Anterior cingulate cortex (tissue), 58 donors: ENCODE results near the gene PTGIR.

Experiments
- DNase-seq, 58 donors: peaks; one replicate each; lab custom pipeline; 2025; lab: John Stamatoyannopoulos, UW

PTGIR gene, protein sequence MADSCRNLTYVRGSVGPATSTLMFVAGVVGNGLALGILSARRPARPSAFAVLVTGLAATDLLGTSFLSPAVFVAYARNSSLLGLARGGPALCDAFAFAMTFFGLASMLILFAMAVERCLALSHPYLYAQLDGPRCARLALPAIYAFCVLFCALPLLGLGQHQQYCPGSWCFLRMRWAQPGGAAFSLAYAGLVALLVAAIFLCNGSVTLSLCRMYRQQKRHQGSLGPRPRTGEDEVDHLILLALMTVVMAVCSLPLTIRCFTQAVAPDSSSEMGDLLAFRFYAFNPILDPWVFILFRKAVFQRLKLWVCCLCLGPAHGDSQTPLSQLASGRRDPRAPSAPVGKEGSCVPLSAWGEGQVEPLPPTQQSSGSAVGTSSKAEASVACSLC

DNA sequence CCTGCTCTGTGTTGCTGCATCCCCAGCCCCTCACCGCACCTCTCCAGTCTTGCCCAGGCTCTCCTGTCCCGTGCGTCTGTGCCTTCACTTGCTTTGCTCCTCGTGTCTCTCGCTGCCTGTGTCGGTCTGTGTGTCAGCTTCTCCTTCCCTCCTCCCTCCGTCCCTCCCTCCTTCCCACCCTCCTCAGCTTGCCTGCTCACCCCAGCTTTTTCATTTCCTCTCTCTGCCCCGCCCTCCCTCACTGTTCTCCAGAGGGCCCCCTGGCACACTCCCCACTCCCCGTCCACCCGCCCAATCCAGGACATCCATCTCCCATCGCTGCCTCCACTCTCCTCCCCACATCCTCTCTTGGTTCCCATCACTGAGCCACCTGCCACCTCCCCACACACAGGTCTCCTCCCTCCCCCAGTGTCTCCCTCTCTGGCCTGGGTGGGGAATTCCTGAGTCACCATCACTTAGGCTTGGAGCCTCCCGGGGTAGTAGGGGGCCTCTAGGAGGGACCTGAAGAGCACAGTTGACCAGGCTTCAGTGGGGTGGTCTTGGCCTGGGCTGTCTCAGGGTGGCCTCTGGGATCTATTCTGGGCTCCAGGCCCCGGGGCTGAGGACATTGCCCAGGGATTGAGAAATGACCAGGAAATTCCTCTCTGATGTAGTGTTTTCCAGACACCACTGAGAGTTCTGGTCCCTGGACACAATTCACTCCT lies at the start of gene PTGIR:
Gene PTGIR, minus strand, starts transcription at position 132 of the 704 bp plus-strand sequence. CDS start 864 bp downstream, outside the sequence.
- no peak for DNase-seq

DNA sequence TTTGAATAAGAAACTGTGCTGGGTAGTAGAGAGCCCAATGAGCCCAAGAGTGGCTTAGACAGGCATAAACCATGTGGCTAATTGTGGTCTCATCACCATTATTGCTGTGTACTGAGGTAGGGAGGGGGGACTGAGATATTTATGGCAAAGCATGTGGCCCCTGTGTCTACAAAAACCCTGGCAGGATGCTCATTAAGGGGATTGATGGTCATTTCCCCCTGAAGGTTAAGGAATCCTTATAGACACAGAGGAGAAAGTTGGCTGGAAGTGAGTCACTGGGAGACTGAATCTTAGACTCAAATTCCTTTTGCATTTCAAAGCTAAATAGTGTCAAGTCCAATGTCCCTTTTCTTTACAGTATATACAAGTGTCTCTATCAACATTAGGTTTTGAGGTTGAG lies 45.9 kb upstream of the PTGIR start:
- DNase-seq, result no peak

DNA sequence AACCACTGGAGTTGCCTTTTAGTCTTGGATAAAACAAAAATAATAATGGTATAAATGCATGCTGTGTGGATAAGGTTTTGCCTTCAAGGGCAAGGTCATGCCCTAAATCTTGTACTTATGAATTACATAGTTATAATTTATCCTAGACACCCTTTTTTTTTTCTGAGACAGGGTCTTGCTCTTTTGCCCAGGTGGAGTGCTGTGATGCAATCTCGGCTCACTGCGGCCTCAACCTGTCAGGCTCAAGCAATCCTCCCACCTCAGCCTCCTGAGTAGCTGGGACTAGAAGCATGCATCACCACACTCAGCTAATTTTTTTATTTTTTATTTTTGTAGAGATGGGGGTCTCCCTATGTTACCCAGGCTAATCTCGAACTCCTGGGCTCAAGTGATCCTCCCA lies 43.8 kb upstream of the PTGIR start:
- DNase-seq, result no peak

DNA sequence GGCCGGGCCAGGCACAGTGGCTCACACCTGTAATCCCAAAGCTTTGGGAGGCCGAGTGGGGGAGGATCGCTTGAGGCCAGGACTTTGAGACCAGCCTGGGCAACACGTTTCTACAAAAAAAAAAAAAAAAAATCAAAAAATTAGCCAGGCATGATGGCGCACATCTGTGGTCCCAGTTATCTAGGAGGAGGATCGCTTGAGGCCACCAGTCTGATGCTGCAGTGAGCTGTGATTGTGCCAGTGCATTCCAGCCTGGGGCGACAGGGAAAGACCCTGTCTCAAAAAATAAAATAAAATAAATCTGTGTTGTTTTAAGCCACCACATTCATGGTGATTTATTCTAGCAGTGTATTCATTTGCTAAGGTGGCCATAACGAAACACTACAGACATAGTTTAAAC lies 40.2 kb upstream of the PTGIR start:
- DNase-seq, result no peak

DNA sequence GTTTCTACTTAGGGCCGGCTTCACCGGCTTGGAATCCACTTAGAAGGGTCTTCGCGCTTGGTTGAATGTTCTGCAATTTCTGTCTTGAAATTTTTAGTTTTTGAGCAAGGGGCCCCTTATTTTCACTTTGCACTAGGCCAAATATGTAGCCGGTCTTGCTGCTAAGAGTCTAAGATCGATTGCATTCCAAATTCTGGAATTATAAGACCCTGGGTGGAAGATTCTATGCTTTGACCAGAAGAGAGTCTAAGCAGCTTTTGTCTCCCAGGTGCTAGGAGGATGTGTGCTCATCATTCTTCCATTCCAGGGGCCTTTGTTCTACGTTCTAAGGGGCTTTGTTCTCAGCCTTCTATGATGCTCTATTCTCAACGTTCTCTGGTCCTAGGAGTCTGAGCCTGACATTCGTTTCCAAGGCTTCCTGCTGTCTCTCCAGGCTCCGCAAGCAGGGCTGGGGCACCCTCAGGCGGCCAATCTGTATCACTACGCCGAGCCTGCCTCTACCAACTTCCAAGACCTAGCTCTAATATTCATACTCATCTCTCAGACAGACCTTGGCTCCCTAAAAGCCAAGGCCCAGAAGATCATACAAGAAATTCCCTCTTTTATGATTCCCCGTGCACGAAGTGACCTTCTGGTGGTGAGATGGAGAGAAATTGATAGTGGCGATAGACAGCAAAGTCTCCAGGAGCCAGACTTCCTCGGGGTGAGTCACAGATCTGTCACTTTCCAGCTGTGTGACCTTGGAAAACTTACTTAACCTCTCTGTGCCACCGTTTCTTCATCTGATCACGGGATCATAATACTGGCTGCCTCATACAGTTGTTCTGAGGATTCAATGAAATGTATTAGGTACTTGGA lies 37.1 kb upstream of the PTGIR start:
- DNase-seq, result peak in 57 of 58 donors; percentile 17 to 95 (median 84)

DNA sequence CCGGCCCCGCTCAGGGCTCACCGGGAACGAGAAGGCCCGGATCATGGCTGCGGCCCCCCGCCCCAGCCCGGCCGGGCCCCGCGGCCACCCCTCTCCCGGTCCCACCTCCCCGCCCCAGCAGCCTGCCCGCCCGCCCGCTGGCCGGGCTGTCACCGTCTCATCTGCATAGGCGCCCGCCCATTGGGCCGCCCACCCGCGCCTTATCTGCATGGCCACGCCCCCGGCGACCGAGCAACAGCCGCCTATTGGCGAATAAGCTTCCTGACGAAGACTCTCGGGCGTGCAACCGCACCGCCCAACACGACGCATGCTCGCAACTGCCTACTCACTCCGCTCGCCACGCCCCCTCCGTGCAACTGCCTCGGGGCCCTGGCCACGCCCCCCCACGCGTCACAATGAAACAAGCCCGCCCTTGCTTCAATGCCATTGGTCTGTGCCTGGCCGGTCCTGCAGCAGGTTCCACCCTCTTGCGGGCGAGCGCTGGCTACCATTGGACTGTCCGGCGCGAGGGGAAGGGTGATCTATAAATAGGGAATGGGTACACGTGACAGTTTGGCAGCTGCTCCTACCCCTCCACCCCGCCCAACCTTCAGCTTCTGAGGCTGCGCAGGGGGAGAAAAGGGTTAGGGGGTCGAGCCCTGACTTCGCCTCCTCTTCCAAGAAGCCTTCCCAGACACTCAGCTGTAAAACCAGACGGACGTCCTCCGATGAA lies 36.3 kb upstream of the PTGIR start, which contains the start of gene DACT3:
Gene DACT3, minus strand, starts transcription at position 163 of the 712 bp plus-strand sequence. Its CDS starts 118 bp downstream, at position 45.
- peak; percentile 95 to 100 (median 100) for DNase-seq

DNA sequence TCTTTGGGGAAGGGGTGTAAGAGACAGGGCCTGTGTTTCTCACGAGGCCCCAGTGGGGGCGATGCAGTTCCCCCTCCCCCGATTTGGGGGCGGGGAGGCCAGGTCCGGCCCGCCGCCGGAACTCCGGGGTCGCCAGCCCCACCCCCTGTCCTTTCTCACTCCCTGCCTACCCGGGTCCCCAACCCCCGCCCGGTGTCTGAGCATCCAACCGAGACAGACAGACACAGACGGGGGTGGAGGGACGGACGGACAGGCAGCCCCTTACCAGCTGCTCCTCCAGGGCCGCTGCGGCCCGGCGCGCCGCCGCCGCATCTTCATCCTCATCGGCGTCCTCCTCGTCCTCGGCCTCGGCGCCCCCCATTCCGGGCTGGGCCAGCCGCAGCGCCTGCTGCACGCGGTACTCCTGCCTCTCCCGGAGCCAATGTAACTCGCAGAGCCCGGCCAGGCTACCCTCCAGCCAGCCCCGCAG lies 35.7 kb upstream of the PTGIR start:
- DNase-seq, result peak in 24 of 58 donors; percentile 33 to 69 (median 56)

DNA sequence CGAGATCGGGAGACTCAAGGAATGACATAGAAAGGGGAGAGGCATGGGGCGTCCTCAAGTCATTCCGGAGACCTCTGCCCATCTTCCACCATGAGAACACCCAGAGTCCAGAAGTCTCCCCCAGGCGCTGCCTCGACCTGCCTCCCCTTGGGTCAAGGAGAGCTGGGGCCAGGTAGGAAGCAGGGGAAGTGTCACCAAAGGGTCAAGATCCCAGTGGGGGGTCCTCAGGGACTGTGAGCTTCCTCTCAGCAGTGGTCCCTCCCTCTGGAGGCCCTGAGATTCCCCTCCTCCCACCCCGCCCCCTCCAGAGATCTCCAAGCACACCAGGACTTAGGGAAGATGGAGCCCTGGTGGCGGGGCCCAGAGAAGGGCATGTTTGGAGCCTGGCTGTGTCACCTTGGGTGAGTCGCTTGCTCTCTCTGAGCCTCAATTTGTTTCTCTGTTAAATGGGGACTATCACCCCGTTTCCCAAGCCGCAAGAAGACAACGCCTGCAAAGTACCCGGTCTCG lies 35.2 kb upstream of the PTGIR start:
- peak in 47 of 58 donors; percentile 12 to 63 (median 42) for DNase-seq

DNA sequence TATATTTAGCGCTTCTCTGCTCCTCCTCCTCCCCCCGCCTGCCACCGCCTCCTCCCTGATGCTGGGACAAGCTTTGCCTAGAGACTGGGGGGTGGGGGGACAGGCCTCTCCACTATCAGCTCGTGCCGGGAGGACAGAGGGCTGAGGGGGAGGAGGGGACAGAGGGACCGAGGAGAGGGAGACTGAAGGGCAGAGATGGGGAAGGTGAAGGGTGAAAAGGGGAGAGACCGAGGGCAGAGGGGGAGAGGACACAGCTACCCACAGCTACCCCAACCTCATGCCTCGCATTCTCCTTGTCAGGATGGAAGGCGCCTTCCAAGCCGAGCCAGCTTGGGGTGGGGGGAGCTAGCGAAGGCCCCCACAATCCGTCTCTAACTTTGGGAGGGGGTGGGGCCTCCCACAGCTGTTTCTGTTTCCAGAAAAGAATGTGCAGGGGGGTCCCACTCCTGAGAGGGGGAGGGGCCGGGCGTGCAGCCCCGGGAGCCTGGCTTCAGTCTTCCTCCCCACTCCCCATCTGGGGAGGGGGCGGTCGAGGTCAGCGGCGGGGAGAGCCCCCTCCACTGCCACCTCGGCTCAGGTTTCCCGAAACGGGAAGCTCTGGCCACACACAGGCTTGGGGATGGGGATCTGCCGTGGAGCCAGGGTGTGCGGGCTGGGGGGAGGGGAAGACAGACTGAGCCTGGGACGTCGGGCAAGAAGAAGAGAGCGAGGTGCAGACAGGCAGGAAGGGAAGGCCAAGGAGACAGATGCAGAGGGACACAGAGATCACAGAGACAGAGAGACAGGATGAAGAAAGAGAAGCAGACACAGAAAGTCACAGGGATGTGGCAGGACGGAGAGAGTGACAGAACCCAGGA lies 34.5 kb upstream of the PTGIR start:
- DNase-seq, result peak in 48 of 58 donors; percentile 11 to 64 (median 44)

DNA sequence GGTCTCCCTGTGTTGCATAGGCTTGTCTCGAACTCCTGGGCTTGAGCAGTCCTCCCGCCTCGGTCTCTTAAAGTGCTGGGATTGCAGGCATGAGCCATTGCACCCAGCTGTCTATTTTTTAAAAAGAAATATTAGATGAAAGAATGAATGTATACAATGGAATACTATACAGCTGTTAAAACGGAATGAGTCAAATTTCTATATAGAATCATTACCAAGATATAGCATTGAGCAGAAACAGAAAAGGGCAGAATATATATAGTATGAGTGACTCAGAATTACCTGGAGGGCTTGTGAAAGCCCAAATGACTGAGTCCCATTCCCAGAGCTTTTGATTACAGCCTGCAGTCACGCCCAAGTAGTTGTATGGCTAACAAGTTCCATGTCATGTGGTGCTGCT lies 31.7 kb upstream of the PTGIR start:
- no peak for DNase-seq

DNA sequence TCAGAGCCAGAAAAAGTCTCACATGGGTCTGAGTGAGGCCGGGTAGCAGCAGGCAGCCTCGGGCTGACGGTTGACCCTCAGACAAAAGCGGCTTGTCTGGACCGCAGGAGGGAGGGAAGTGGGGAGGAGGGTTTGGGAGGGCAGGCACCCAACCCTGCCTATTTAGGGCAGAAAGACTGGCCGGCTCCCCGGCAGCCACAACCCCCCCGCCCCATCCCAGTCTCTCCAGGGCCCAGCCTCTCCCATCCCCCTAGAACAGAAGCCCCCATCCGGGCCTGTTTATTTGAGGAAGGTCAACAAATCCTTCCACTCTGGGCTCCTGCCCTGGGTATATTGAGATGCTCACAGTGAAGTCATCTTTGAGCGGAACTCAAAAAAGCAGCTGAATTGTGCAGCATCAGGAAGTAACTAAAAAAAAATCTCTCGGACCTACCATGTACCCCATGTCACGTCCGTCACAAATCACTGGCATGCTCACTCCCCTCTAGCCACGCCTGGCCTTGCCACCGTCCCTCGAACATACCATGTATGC lies 29.8 kb upstream of the PTGIR start:
- peak in 53 of 58 donors; percentile 21 to 88 (median 71) for DNase-seq

DNA sequence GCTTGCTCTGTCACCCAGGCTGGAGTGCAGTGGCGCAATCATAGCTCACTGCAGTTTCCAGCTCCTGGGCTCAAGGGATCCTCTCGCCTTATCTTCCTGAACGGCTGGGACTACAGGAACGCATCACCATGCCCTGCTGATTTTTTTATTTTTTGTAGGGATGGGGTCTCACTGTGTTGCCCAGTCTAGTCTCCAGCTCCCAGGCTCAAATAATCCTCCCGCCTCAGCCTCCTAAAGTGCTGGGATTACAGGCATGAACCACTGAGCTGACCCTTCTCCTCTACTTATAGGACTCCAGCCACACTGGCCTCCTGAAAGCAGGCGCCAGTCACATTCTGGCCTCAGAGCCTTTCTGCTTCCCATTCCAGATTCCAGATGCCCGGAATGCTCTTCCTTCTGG lies 25.6 kb upstream of the PTGIR start:
- DNase-seq, result no peak

DNA sequence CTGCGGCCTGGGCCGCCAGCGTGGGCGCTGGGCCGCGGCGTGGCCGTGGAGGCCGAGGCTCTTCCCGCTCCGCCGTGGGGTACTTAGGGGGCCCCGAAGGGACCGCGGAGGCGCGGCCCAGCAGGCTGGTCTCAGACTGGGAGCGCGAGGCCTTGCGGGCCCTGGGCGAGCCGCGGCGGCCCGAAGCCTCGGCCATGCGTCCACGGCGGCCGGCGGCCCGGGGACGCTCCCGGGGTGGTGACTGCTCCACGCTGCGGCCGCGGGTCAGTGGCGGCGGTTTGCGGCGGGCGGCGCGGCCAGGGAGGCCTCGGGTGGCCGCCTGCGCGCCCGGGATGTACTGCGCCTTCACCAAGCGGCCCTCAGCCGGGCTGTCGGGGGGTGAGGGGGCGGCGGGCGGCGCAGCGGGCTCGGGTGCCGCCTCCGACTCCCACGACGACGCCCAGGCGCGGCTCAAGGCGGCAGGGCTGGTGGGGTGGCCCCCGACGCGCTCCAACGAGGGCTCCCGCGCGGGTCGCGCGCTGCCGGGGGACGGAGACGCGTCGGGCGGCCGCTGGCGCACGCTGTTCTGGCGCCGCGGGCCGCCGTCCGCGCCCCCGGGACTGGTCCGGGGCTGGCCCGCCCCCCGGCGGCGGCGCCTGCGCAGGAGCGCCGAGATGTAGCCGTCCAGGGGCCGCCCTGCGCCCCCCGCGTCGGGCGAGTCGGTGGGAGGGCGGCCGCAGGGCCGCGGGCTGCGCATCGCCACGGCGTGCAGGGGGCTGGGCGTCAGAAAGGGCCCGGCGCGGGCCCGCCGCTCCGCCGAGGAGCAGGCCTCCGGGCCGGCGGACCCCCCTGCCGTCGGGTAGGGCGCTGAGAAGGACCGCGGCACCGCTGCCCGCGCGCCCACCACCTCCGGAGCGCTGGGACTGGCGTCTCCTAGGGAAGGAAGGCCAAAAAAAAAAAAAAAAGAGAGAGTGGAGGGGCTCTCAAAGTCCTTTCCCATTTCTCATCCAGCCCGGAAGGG lies 24.4 kb upstream of the PTGIR start:
- DNase-seq, result no peak

DNA sequence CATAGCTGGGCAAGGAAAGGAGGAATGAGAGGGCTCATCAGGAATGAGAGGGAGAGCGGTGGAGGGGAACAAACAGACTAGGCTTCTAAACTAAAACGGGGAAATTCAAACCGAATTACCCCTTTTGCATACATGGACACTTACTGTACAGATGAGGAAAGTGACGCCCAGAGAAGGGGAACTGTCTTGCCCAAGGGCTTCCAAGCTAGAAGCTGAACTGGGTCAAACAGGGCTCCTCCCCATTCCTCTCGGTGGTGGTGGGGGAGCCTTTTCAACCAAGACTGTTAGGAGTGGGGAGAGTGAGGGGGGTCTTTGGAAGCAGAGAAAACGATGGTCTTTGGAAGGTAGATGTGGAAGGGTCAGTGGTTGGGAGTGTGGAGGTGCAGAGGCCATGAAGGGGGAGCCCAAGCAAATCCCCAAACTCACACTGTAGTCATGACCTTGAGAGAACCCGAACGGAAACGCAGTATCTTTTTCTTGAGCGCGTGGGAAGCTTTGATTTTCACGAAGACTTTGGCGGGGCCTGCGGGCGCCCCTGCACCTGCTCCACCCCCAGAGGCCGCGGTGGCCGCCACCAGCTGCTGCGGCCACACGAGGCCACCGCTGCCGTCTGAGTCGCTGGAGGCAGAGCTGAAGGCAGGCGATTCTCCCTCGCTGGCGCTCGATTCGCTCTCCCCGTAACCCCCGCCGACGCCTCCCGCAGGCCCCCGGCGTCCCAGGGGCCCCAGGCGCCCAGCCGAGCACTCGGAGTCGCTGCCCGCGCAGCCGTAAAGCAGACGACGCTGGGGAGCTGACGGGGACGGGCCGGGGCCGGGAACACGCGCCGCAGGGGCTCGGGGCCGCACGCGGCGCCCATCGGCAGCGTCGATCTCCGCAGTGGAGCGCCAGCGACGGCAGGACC lies 23.4 kb upstream of the PTGIR start:
- no peak for DNase-seq

DNA sequence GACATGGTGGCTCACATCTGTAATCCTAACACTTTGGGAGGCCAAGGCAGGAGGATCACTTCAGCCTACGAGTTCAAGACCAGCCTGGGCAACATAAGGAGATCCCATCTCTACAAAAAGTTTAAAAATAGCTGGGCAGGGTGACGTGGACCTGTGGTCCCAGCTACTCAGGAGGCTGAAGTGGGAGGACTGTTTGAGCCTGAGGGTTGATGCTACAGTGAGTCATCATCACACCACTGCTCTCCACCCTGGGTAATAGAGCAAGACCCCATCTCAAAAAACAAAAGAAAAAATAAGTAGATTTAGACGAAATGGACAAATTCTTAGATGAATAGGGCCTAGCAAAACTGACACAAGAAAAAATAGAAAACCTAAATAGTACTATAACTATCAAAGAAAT lies 21.5 kb upstream of the PTGIR start:
- DNase-seq, result no peak

DNA sequence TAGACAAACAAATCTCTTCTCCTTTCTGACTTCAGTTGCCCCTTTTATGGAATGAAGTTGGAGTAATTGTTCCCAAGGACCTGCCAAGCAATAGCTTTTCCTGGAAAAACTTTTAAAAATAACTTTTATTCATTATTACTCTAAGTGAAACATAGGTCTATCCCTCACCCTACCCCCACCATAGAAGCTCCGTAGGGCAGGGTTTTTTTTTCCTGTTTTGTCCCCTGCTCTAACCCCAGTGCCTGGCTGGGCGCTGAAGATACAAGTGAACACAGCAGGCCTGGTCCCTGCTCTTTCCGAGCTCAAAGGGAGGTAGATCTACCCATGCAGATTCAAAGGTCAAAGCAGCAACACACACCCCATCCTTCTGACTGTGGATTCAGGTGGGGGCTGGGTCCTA lies 19.8 kb upstream of the PTGIR start:
- DNase-seq, result no peak
